A673 (cell line): ENCODE measurements around the gene TPR. TPM values are rescaled to one million over a fixed set of nuclear protein-coding genes. Genes with fewer than 3 reads are reported as not detected.

Experiments
- BruUV-seq: library from RNA; stranded (reverse); fragments of 400-500 nt; replicated peaks from 2 replicates; lab custom pipeline; 2021; lab: Mats Ljungman, UMichigan
- CTCF ChIA-PET: fragments of 300-600 bp; sonication (Branson Sonifier 250); formaldehyde crosslinking; loops from one replicate; lab custom pipeline; 2022; ENCODE audit warnings: antibody characterized with exemption; lab: Charles Lee
- POLR2A ChIA-PET: fragments of 300-600 bp; sonication (Branson Sonifier 250); formaldehyde crosslinking; loops from one replicate; lab custom pipeline; 2022; ENCODE audit warnings: antibody characterized with exemption; ENCODE audit not compliant: low non-redundant PET; lab: Charles Lee
- DNase-seq: peaks from one replicate; pipeline ENCODE4 v3.0.0-alpha.2; 2015; ENCODE audit warnings: low spot score
- H3K27ac ChIP-seq: fragments of 200-600 bp; sonication (generic); 2 replicates; pipeline ENCODE4 v1.5.1; 2016; ENCODE audit warnings: mixed run types, low read depth, mild to moderate bottlenecking, mixed read lengths, antibody characterized with exemption, low read length; ENCODE audit not compliant: poor library complexity, severe bottlenecking
- H3K27me3 ChIP-seq: fragments of 200-600 bp; sonication (generic); replicated peaks from 2 replicates; pipeline ENCODE4 v1.6.1; 2017; ENCODE audit warnings: mixed run types, low read depth, mild to moderate bottlenecking, mixed read lengths, antibody characterized with exemption, low read length; ENCODE audit not compliant: insufficient read depth, poor library complexity
- H3K36me3 ChIP-seq: fragments of 200-600 bp; sonication (generic); 2 replicates; pipeline ENCODE4 v1.6.1; 2016; ENCODE audit warnings: mixed run types, mild to moderate bottlenecking, mixed read lengths, antibody characterized with exemption, low read length; ENCODE audit not compliant: insufficient read depth, poor library complexity, severe bottlenecking
- H3K4me1 ChIP-seq: fragments of 200-600 bp; sonication (generic); 2 replicates; pipeline ENCODE4 v1.6.1; 2017; ENCODE audit warnings: mixed run types, mild to moderate bottlenecking, mixed read lengths, antibody characterized with exemption, low read length; ENCODE audit not compliant: insufficient read depth, poor library complexity, severe bottlenecking
- H3K4me3 ChIP-seq: fragments of 200-600 bp; sonication (generic); 2 replicates; pipeline ENCODE4 v1.5.1; 2016; ENCODE audit warnings: low read depth, mixed run types, mild to moderate bottlenecking, mixed read lengths, low read length; ENCODE audit not compliant: poor library complexity, severe bottlenecking
- H3K9me3 ChIP-seq: fragments of 200-600 bp; sonication (generic); 2 replicates; pipeline ENCODE4 v1.6.1; 2016; ENCODE audit warnings: mixed run types, low read depth, mild to moderate bottlenecking, mixed read lengths, antibody characterized with exemption, low read length; ENCODE audit not compliant: poor library complexity, severe bottlenecking
- CTCF ChIP-seq: fragments of 300-800, 200-600 bp; sonication (generic); conservative IDR thresholded peaks from 2 replicates; pipeline ENCODE4 v1.5.1; 2017; ENCODE audit warnings: low read depth, mild to moderate bottlenecking, antibody characterized with exemption, low read length, moderate library complexity, mixed read lengths
- EZH2 ChIP-seq: fragments of 200-600 bp; sonication (generic); IDR thresholded peaks from 2 replicates; pipeline ENCODE4 v1.6.1; 2017; ENCODE audit warnings: borderline replicate concordance, low read depth, mild to moderate bottlenecking, mixed read lengths, antibody characterized with exemption, low read length; ENCODE audit not compliant: poor library complexity, severe bottlenecking
- intact Hi-C: fragments of 100-400 bp; cut with micrococcal nuclease; formaldehyde crosslinking; loops from one replicate; pipeline ENCODE4 v1.10.0; 2022; ENCODE audit not compliant: unreplicated experiment
- total RNA-seq: library from RNA; stranded (reverse); gene quantifications from 2 replicates; pipeline ENCODE4 v1.2.3, GENCODE V29; 2021

Gene TPR
- total RNA-seq, 1 experiment from 2014 or later, result 137 TPM

- Histone ChIP-seq H3K9me3 (no peaks in the 10 kb centered on the region), H3K4me3 (no peak overlapping the region), H3K27me3 (no peaks in the 10 kb centered on the region), H3K27ac (no peak overlapping the region), H3K36me3 (peaks cover 64% of the 10 kb centered on the region), H3K4me1 (peaks cover 4% of the 10 kb centered on the region)
- CTCF ChIA-PET, result no interaction called here
- BruUV-seq, result no TSS peak
- POLR2A ChIA-PET, result no interaction called here
- DNase-seq, result no peak
- intact Hi-C loops, result no loop called here
- TF ChIP-seq CTCF (no peak), EZH2 (no peak)
These were observed 15.9 kb upstream of the TPR start for GRCh38 chr1:186390925-186391324.

- Histone ChIP-seq H3K9me3 (no peaks in the 10 kb centered on the region), H3K4me1 (peaks cover 4% of the 10 kb centered on the region), H3K4me3 (no peak overlapping the region), H3K36me3 (peaks cover 58% of the 10 kb centered on the region), H3K27ac (no peak overlapping the region), H3K27me3 (no peaks in the 10 kb centered on the region)
- intact Hi-C loops, result no loop called here
- TF ChIP-seq CTCF (no peak), EZH2 (no peak)
- CTCF ChIA-PET, result no interaction called here
- no peak for DNase-seq
- BruUV-seq, result no TSS peak
- POLR2A ChIA-PET, result no interaction called here
These were observed 11.8 kb upstream of the TPR start for GRCh38 chr1:186386725-186387383.

GRCh38 chr1:186375929-186376319, 871 bp upstream of the TPR start:
- no TSS peak for BruUV-seq
- Histone ChIP-seq H3K36me3 (peaks cover 40% of the 10 kb centered on the region), H3K4me1 (peaks cover 15% of the 10 kb centered on the region), H3K4me3 (peak overlapping the region; percentile 78), H3K9me3 (no peaks in the 10 kb centered on the region), H3K27ac (peak overlapping the region; percentile 98), H3K27me3 (no peaks in the 10 kb centered on the region)
- TF ChIP-seq EZH2 (no peak), CTCF (no peak)
- intact Hi-C loops, result no loop called here
- POLR2A ChIA-PET, result no interaction called here
- no peak for DNase-seq
- CTCF ChIA-PET, result interaction anchor here (0.5 to 1.2 kb wide), 3 partner anchors 9 to 307 kb away, joined by 4 to 9 read pairs (median 9); no protein-coding TSS in a partner anchor
